GM18909 (cell line): Measurements from ENCODE around the gene HPCAL1.

ENCODE experiments used
- ATAC-seq: cut with Tn5 transposase; IDR thresholded peaks from one replicate; pipeline ENCODE4 v1.9.1; 2021; ENCODE audit warnings: mild to moderate bottlenecking; ENCODE audit not compliant: unreplicated experiment, poor library complexity

HPCAL1 gene

GRCh38 chr2:10345813-10346212 lies 43.1 kb downstream of the HPCAL1 start:
- no peak for ATAC-seq

- ATAC-seq: no peak
Observed at GRCh38 chr2:10346929-10347561, 44.3 kb downstream of the HPCAL1 start.

GRCh38 chr2:10347562-10347948 lies 44.9 kb downstream of the HPCAL1 start:
- no peak for ATAC-seq

GRCh38 chr2:10348891-10349290 lies 46.2 kb downstream of the HPCAL1 start:
- no peak for ATAC-seq

- ATAC-seq: no peak
Observed at GRCh38 chr2:10350761-10351160, 48.1 kb downstream of the HPCAL1 start.

- ATAC-seq: no peak
Observed at GRCh38 chr2:10352361-10352760, 49.7 kb downstream of the HPCAL1 start.

GRCh38 chr2:10352972-10353371 lies 50.3 kb downstream of the HPCAL1 start:
- ATAC-seq: no peak

GRCh38 chr2:10353931-10354330 lies 51.2 kb downstream of the HPCAL1 start:
- no peak for ATAC-seq

- ATAC-seq: no peak
Observed at GRCh38 chr2:10354399-10354798, 51.7 kb downstream of the HPCAL1 start.

GRCh38 chr2:10355471-10356438 lies 53.1 kb downstream of the HPCAL1 start:
- ATAC-seq: no peak

- no peak for ATAC-seq
Observed at GRCh38 chr2:10356439-10356811, 53.7 kb downstream of the HPCAL1 start.

GRCh38 chr2:10357193-10358169 lies 54.8 kb downstream of the HPCAL1 start:
- no peak for ATAC-seq

GRCh38 chr2:10359246-10359645 lies 56.5 kb downstream of the HPCAL1 start:
- ATAC-seq: no peak

GRCh38 chr2:10359731-10360329 lies 57.1 kb downstream of the HPCAL1 start:
- no peak for ATAC-seq

GRCh38 chr2:10360460-10360849 lies 57.8 kb downstream of the HPCAL1 start:
- no peak for ATAC-seq

GRCh38 chr2:10360850-10361588 lies 58.3 kb downstream of the HPCAL1 start:
- ATAC-seq: no peak

GRCh38 chr2:10362096-10362897 lies 59.6 kb downstream of the HPCAL1 start:
- ATAC-seq: no peak

GRCh38 chr2:10362898-10363454 lies 60.3 kb downstream of the HPCAL1 start:
- no peak for ATAC-seq
